ENCODE results near the gene ITGBL1. TPM values are rescaled to one million over a fixed set of nuclear protein-coding genes. Genes with fewer than 3 reads are reported as not detected.

Gene ITGBL1
- total RNA-seq, 2 experiments from 2014 or later: not detected

DNA sequence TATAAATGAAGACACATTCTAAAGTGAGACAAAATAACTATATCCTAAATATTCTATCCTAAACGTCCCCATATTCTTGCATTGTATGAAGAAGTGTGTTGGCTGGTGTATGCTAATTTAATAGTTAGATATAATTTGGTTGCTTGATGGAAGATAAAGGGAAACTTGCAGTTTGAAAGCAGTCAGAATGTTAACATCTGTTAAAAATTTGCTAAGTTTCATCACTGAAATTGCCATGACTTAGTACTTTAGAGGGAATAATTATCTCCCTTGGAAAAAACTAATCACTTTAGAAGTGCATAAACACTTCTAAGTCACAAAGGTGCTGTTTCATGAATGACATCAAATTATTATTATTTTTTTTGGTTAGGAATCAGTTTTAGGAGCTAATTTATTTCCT lies 61.6 kb downstream of the ITGBL1 start:
- H3K4me3 ChIP-seq (ENCODE audit: low read depth, low read length, poor library complexity, severe bottlenecking): no peak overlapping the region
- POLR2A ChIA-PET: no interaction called here
- no peak for DNase-seq (ENCODE audit: low spot score)
- H3K9me2 ChIP-seq (ENCODE audit: insufficient read depth, low read length): no peaks in the 10 kb centered on the region
- no peaks in the 10 kb centered on the region for H3K4me1 ChIP-seq (ENCODE audit: insufficient read depth, low read length, poor library complexity, severe bottlenecking)
- intact Hi-C loops (cut with micrococcal nuclease; ENCODE audit: unreplicated experiment): no loop called here
- TF ChIP-seq, protein P1, sequence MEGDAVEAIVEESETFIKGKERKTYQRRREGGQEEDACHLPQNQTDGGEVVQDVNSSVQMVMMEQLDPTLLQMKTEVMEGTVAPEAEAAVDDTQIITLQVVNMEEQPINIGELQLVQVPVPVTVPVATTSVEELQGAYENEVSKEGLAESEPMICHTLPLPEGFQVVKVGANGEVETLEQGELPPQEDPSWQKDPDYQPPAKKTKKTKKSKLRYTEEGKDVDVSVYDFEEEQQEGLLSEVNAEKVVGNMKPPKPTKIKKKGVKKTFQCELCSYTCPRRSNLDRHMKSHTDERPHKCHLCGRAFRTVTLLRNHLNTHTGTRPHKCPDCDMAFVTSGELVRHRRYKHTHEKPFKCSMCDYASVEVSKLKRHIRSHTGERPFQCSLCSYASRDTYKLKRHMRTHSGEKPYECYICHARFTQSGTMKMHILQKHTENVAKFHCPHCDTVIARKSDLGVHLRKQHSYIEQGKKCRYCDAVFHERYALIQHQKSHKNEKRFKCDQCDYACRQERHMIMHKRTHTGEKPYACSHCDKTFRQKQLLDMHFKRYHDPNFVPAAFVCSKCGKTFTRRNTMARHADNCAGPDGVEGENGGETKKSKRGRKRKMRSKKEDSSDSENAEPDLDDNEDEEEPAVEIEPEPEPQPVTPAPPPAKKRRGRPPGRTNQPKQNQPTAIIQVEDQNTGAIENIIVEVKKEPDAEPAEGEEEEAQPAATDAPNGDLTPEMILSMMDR (conservative IDR thresholded peaks at IDR 0.05; ENCODE audit: low read length): no peak
- no peak for TF ChIP-seq EZH2phosphoT487 (IDR thresholded peaks at IDR 0.05; ENCODE audit: borderline replicate concordance, low read depth, low read length)
- BruUV-seq (replicated peaks): no TSS peak
- no peaks in the 10 kb centered on the region for H3K79me2 ChIP-seq (ENCODE audit: insufficient read depth, low read depth, low read length)
- no peak overlapping the region for H2AFZ ChIP-seq (ENCODE audit: low read length)
- no peaks in the 10 kb centered on the region for H3K36me3 ChIP-seq (ENCODE audit: insufficient read depth, low read length)
- CTCF ChIA-PET (ENCODE audit: unreplicated experiment): no interaction called here
- no peaks in the 10 kb centered on the region for H3K9me3 ChIP-seq (ENCODE audit: low read length)
- H4K20me1 ChIP-seq (ENCODE audit: insufficient read depth, low read length): no peaks in the 10 kb centered on the region
- no peak overlapping the region for H3K27ac ChIP-seq (ENCODE audit: low read depth, low read length, poor library complexity, severe bottlenecking)
- no peak overlapping the region for H3K4me2 ChIP-seq (ENCODE audit: low read length)

DNA sequence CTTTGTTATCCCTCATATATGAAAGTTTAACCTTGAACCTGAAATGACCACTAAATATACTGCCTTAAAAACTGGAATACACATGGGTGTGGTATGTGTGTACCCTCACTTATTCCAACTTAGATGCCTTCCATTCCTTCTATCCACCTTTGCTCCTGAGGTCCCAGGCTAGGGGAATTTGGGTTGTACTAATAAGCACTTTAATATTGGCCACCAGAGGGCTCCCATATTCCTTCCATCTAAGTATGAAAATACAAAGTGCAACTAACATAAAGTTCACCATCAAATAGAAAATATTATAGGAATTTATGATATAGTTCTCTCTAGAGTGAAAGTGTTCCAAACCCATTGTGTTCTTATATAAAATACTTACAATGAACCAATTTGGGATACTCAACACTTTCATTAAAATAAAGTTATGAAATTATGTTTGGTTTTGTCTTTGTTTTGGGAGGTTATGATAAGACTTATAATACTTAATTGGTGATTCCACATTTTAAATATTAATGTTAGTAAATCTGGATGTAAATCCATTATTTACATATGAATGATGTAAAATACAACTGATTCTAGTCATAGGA lies 62.3 kb downstream of the ITGBL1 start:
- no peak overlapping the region for H3K27ac ChIP-seq (ENCODE audit: low read depth, low read length, poor library complexity, severe bottlenecking)
- peak; percentile 31 for DNase-seq (ENCODE audit: low spot score)
- BruUV-seq (replicated peaks): no TSS peak
- no peaks in the 10 kb centered on the region for H3K9me3 ChIP-seq (ENCODE audit: low read length)
- ChIA-PET POLR2A (interaction anchor here (0.7 kb wide), 1 partner anchor 252 kb away, joined by 3 read pairs; no protein-coding TSS in a partner anchor), CTCF (ENCODE audit: unreplicated experiment) (no interaction called here)
- no peaks in the 10 kb centered on the region for H4K20me1 ChIP-seq (ENCODE audit: insufficient read depth, low read length)
- H3K36me3 ChIP-seq (ENCODE audit: insufficient read depth, low read length): no peaks in the 10 kb centered on the region
- no peak overlapping the region for H2AFZ ChIP-seq (ENCODE audit: low read length)
- TF ChIP-seq EZH2phosphoT487 (IDR thresholded peaks at IDR 0.05; ENCODE audit: borderline replicate concordance, low read depth, low read length): no peak
- TF ChIP-seq, protein P1 (conservative IDR thresholded peaks at IDR 0.05; ENCODE audit: low read length): peak; percentile 71
- no peaks in the 10 kb centered on the region for H3K79me2 ChIP-seq (ENCODE audit: insufficient read depth, low read depth, low read length)
- no peak overlapping the region for H3K4me3 ChIP-seq (ENCODE audit: low read depth, low read length, poor library complexity, severe bottlenecking)
- no peak overlapping the region for H3K4me2 ChIP-seq (ENCODE audit: low read length)
- intact Hi-C loops (cut with micrococcal nuclease; ENCODE audit: unreplicated experiment): no loop called here
- no peaks in the 10 kb centered on the region for H3K4me1 ChIP-seq (ENCODE audit: insufficient read depth, low read length, poor library complexity, severe bottlenecking)
- no peaks in the 10 kb centered on the region for H3K9me2 ChIP-seq (ENCODE audit: insufficient read depth, low read length)

DNA sequence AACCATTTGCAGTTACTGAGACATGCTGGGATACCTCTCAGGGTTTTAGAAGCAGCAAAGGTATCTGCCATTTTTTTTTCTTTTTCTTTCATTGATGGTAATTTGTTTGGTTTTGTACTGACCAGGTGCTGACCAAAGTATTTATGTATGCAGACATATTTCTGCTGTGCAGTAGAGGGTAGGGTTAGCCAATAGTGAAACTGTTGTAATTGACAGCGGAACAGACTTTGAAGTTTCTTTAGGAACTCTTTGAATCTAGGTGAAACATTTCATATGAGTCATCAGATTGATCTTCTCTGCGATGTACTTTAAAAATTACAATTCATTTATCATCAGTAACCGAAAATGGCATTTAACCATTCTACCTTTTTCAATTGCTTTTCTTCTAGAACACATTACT lies 63.0 kb downstream of the ITGBL1 start:
- BruUV-seq (replicated peaks): no TSS peak
- Histone ChIP-seq H3K4me1 (ENCODE audit: insufficient read depth, low read length, poor library complexity, severe bottlenecking) (no peaks in the 10 kb centered on the region), H3K9me3 (ENCODE audit: low read length) (no peaks in the 10 kb centered on the region), H3K79me2 (ENCODE audit: insufficient read depth, low read depth, low read length) (no peaks in the 10 kb centered on the region), H4K20me1 (ENCODE audit: insufficient read depth, low read length) (no peaks in the 10 kb centered on the region), H3K4me3 (ENCODE audit: low read depth, low read length, poor library complexity, severe bottlenecking) (no peak overlapping the region), H3K27ac (ENCODE audit: low read depth, low read length, poor library complexity, severe bottlenecking) (no peak overlapping the region), H3K9me2 (ENCODE audit: insufficient read depth, low read length) (no peaks in the 10 kb centered on the region), H2AFZ (ENCODE audit: low read length) (no peak overlapping the region), H3K36me3 (ENCODE audit: insufficient read depth, low read length) (no peaks in the 10 kb centered on the region), H3K4me2 (ENCODE audit: low read length) (no peak overlapping the region)
- CTCF ChIA-PET (ENCODE audit: unreplicated experiment): no interaction called here
- no peak for DNase-seq (ENCODE audit: low spot score)
- POLR2A ChIA-PET: no interaction called here
- TF ChIP-seq, protein P1 (conservative IDR thresholded peaks at IDR 0.05; ENCODE audit: low read length): no peak
- TF ChIP-seq EZH2phosphoT487 (IDR thresholded peaks at IDR 0.05; ENCODE audit: borderline replicate concordance, low read depth, low read length): no peak
- intact Hi-C loops (cut with micrococcal nuclease; ENCODE audit: unreplicated experiment): no loop called here
